ENCODE results near the gene PRKAB1.

The PRKAB1 gene

DNA sequence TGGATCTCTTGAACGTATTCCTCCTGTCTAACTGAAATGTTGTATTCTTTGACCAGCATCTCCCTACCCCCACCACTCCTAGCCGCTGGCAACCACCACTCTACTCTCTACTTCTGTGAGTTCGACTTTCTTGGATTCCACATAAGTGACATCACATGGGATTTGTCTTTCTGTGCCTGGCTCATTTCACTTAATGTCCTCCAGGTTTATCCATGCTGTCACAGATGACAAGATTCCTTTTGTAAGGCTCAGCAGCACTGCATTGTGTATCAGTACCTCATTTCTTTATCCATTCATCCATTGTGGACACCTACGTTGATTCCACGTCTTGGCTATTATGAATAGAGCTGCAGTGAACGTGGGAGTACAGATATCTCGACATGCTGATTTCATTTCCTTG lies 10.5 kb downstream of the PRKAB1 start:
- Histone ChIP-seq H3K9me3 (ENCODE audit: severe bottlenecking) (no peaks in the 10 kb centered on the region), H3K4me3 (ENCODE audit: severe bottlenecking) (no peak overlapping the region), H3K36me3 (ENCODE audit: low read depth) (peaks cover 85% of the 10 kb centered on the region), H3K27me3 (ENCODE audit: insufficient read depth, poor library complexity, severe bottlenecking) (no peaks in the 10 kb centered on the region), H3K27ac (ENCODE audit: poor library complexity, severe bottlenecking) (no peak overlapping the region), H3K4me1 (ENCODE audit: insufficient read depth, poor library complexity, severe bottlenecking) (no peaks in the 10 kb centered on the region)
- DNase-seq (ENCODE audit: low spot score) (no peak), ATAC-seq (ENCODE audit: low read depth) (no peak)
- TF ChIP-seq, protein P1, sequence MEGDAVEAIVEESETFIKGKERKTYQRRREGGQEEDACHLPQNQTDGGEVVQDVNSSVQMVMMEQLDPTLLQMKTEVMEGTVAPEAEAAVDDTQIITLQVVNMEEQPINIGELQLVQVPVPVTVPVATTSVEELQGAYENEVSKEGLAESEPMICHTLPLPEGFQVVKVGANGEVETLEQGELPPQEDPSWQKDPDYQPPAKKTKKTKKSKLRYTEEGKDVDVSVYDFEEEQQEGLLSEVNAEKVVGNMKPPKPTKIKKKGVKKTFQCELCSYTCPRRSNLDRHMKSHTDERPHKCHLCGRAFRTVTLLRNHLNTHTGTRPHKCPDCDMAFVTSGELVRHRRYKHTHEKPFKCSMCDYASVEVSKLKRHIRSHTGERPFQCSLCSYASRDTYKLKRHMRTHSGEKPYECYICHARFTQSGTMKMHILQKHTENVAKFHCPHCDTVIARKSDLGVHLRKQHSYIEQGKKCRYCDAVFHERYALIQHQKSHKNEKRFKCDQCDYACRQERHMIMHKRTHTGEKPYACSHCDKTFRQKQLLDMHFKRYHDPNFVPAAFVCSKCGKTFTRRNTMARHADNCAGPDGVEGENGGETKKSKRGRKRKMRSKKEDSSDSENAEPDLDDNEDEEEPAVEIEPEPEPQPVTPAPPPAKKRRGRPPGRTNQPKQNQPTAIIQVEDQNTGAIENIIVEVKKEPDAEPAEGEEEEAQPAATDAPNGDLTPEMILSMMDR (IDR thresholded peaks at IDR 0.05; ENCODE audit: poor library complexity, severe bottlenecking): no peak

DNA sequence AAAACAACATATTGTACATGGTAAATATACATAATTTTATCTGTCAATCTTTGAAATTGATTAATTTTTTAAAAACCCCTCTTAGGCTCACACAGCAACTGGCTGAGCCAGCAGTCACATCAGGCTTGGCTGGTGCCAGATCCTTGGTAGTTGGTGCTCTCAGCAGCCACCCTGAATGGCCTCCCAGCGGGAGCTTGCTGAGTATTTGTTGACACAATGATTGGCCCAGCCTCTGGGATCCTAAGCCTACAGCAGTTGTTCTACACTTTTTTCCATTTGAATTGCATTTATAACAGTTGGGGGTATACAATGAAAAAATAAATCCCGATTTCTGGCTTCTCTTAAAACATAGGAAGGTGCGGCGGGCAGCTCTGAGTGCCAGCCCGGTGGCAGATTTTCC lies 11.1 kb downstream of the PRKAB1 start:
- no peak overlapping the region for H3K27ac ChIP-seq (ENCODE audit: poor library complexity, severe bottlenecking)
- TF ChIP-seq, protein P1 (IDR thresholded peaks at IDR 0.05; ENCODE audit: poor library complexity, severe bottlenecking): no peak
- H3K4me1 ChIP-seq (ENCODE audit: insufficient read depth, poor library complexity, severe bottlenecking): no peaks in the 10 kb centered on the region
- H3K36me3 ChIP-seq (ENCODE audit: low read depth): peaks cover 79% of the 10 kb centered on the region
- ATAC-seq (ENCODE audit: low read depth): no peak
- H3K27me3 ChIP-seq (ENCODE audit: insufficient read depth, poor library complexity, severe bottlenecking): no peaks in the 10 kb centered on the region
- no peak for DNase-seq (ENCODE audit: low spot score)
- no peak overlapping the region for H3K4me3 ChIP-seq (ENCODE audit: severe bottlenecking)
- no peaks in the 10 kb centered on the region for H3K9me3 ChIP-seq (ENCODE audit: severe bottlenecking)

DNA sequence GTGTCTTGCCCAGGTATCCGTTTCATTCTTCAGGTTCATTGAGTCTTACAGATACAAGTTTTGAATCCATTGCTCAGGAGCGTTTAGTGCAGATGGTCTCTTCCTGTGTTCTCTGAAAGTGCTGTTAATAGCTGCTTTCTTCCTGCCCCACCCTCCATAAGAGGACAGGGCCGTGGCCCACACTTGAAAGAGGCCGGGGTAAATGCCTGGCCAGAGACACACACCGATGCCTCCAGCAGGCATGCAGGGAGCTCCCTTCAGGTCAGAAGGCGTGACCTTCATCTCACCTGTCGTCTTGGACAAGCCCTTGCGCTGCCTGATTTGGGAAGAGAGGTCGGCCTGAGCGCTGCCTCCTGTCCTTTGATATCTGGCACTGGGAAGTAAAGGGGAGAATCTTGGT lies 11.6 kb downstream of the PRKAB1 start:
- TF ChIP-seq, protein P1 (IDR thresholded peaks at IDR 0.05; ENCODE audit: poor library complexity, severe bottlenecking): no peak
- Histone ChIP-seq H3K36me3 (ENCODE audit: low read depth) (peaks cover 75% of the 10 kb centered on the region), H3K27me3 (ENCODE audit: insufficient read depth, poor library complexity, severe bottlenecking) (no peaks in the 10 kb centered on the region), H3K4me3 (ENCODE audit: severe bottlenecking) (no peak overlapping the region), H3K9me3 (ENCODE audit: severe bottlenecking) (no peaks in the 10 kb centered on the region), H3K27ac (ENCODE audit: poor library complexity, severe bottlenecking) (no peak overlapping the region), H3K4me1 (ENCODE audit: insufficient read depth, poor library complexity, severe bottlenecking) (no peaks in the 10 kb centered on the region)
- DNase-seq (ENCODE audit: low spot score) (no peak), ATAC-seq (ENCODE audit: low read depth) (no peak)

DNA sequence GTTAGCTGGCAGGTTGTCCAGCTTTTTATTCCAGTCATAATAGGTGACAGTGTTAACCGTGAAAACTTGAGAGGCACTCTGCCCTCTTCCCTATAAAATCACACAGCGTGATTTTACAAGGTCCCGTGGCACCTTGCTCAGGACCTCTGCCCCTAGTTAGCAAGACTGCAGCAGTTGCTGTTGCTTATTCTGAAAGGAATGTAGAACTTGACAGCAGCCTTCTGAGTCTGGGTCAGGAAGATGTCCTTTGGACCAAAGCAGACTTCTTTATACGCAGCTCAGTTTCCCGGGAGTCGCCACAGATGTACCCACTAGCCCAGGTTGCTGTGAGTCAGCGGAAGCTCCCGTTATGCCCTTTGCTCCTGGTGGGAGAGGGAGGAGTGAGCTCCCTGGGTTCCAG lies 13.2 kb downstream of the PRKAB1 start:
- TF ChIP-seq, protein P1 (IDR thresholded peaks at IDR 0.05; ENCODE audit: poor library complexity, severe bottlenecking): no peak
- Histone ChIP-seq H3K27ac (ENCODE audit: poor library complexity, severe bottlenecking) (no peak overlapping the region), H3K36me3 (ENCODE audit: low read depth) (peaks cover 59% of the 10 kb centered on the region), H3K27me3 (ENCODE audit: insufficient read depth, poor library complexity, severe bottlenecking) (no peaks in the 10 kb centered on the region), H3K4me3 (ENCODE audit: severe bottlenecking) (no peak overlapping the region), H3K4me1 (ENCODE audit: insufficient read depth, poor library complexity, severe bottlenecking) (no peaks in the 10 kb centered on the region), H3K9me3 (ENCODE audit: severe bottlenecking) (no peaks in the 10 kb centered on the region)
- no peak for ATAC-seq (ENCODE audit: low read depth)
- no peak for DNase-seq (ENCODE audit: low spot score)

DNA sequence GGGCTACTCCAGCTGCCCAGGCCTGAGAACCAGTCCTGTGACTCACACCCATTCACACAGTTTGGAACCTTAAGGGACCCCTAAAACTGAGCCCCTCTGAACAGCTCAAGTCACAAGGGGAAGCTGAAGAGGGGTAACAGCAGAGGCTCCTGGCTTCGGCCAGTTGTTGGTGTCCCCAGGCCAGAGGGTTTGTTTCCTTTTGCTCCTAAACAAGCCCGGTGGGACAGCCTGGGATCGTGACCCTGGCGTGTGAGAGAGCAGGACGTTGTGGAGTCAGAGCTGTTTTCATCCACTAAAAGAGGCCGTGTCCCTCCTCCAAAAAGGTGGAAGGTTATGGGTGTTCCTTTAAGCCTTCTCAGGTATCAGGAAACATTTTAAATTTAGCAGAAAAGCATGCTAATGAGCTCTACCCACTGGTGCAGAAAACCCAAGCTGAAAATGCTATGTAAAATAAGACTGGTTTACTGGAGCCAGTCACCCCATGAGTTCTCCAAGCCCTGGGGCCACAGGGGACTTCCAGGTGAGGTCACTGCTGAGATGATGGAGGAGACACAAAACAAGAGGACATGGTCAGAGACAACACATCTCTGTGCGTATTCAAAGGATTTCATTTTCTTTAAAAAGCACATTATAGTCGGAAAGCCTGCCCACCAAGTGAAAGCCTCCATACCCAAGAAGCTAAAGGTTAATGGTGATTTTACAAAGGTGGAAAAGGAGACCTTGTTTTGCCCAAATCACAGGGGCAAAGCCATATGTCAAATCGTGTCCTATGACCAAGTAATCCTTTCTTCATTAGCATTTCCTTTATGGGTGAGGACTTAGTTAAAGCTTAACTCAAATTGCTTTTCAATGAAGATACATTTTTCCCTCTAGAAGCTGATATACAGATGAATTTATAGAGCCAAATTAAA lies 14.1 kb downstream of the PRKAB1 start:
- DNase-seq (ENCODE audit: low spot score) (no peak), ATAC-seq (ENCODE audit: low read depth) (no peak)
- TF ChIP-seq, protein P1 (IDR thresholded peaks at IDR 0.05; ENCODE audit: poor library complexity, severe bottlenecking): no peak

More for the DNA sequence above, 14.1 kb downstream of the PRKAB1 start:
- Histone ChIP-seq H3K9me3 (ENCODE audit: severe bottlenecking) (no peaks in the 10 kb centered on the region), H3K27me3 (ENCODE audit: insufficient read depth, poor library complexity, severe bottlenecking) (no peaks in the 10 kb centered on the region), H3K4me1 (ENCODE audit: insufficient read depth, poor library complexity, severe bottlenecking) (no peaks in the 10 kb centered on the region), H3K36me3 (ENCODE audit: low read depth) (peaks cover 50% of the 10 kb centered on the region), H3K27ac (ENCODE audit: poor library complexity, severe bottlenecking) (no peak overlapping the region), H3K4me3 (ENCODE audit: severe bottlenecking) (no peak overlapping the region)

All from RWPE2 (cell line).